Neural cell (in vitro differentiated cells): ENCODE results near the gene MAP1LC3B. TPM values are rescaled to one million over a fixed set of nuclear protein-coding genes. Genes with fewer than 3 reads are reported as not detected.

Experiments
- H2AFZ ChIP-seq: fragments of 200-600, 300-800 bp; sonication (generic), shearing (Covaris generic); 2 replicates; pipeline ENCODE4 v1.6.0; 2014; ENCODE audit warnings: low read depth, mild to moderate bottlenecking, antibody characterized with exemption, low read length, moderate library complexity
- H3F3A ChIP-seq: fragments of 200-600 bp; shearing (Covaris generic); 2 replicates; pipeline ENCODE4 v1.6.1; 2016; ENCODE audit warnings: mild to moderate bottlenecking, moderate library complexity, mixed read lengths, antibody characterized with exemption, low read length; ENCODE audit not compliant: insufficient read depth, poor library complexity, severe bottlenecking
- H3K27ac ChIP-seq: fragments of 200-600, 300-800 bp; sonication (generic), shearing (Covaris generic); 2 replicates; pipeline ENCODE4 v1.5.1; 2014; ENCODE audit warnings: mild to moderate bottlenecking, low read length, moderate library complexity
- H3K27me3 ChIP-seq: fragments of 300-800, 200-600 bp; sonication (generic), shearing (Covaris generic); 2 replicates; pipeline ENCODE4 v1.6.0; 2014; ENCODE audit warnings: mild to moderate bottlenecking, low read depth, low read length, moderate library complexity; ENCODE audit not compliant: insufficient read depth
- H3K36me3 ChIP-seq: fragments of 300-800, 200-600 bp; sonication (generic), shearing (Covaris generic); 2 replicates; pipeline ENCODE4 v1.5.1; 2014; ENCODE audit warnings: mild to moderate bottlenecking, antibody characterized with exemption, low read length, moderate library complexity; ENCODE audit not compliant: insufficient read depth
- H3K4me2 ChIP-seq: fragments of 300-800, 200-600 bp; sonication (generic), shearing (Covaris generic); 2 replicates; pipeline ENCODE4 v1.6.0; 2014; ENCODE audit warnings: mild to moderate bottlenecking, low read length
- H3K4me3 ChIP-seq: fragments of 300-800, 200-600 bp; sonication (generic), shearing (Covaris generic); 2 replicates; pipeline ENCODE4 v1.5.1; 2014; ENCODE audit warnings: mild to moderate bottlenecking, low read length, moderate library complexity
- H3K79me2 ChIP-seq: fragments of 200-600 bp; shearing (Covaris generic); replicated peaks from 2 replicates; pipeline ENCODE4 v1.6.0; 2014; ENCODE audit warnings: mild to moderate bottlenecking, low read length, moderate library complexity; ENCODE audit not compliant: insufficient read depth
- H3K9ac ChIP-seq: fragments of 300-800, 200-600 bp; sonication (generic), shearing (Covaris generic); 2 replicates; pipeline ENCODE4 v1.6.1; 2016; ENCODE audit warnings: mild to moderate bottlenecking, low read length, mixed read lengths
- H3K9me2 ChIP-seq: fragments of 200-600 bp; shearing (Covaris generic); 2 replicates; pipeline ENCODE4 v1.6.1; 2016; ENCODE audit warnings: mild to moderate bottlenecking, low read length, mixed read lengths; ENCODE audit not compliant: insufficient read depth
- H3K9me3 ChIP-seq: fragments of 200-600, 300-800 bp; sonication (generic), shearing (Covaris generic); 2 replicates; pipeline ENCODE4 v1.6.1; 2016; ENCODE audit warnings: mild to moderate bottlenecking, mixed run types, low read length, moderate library complexity, mixed read lengths
- H4K20me1 ChIP-seq: fragments of 200-600 bp; shearing (Covaris generic); 2 replicates; pipeline ENCODE4 v1.6.1; 2016; ENCODE audit warnings: mild to moderate bottlenecking, mixed run types; ENCODE audit not compliant: insufficient read depth
- CTCF ChIP-seq: fragments of 450-650 bp; IDR thresholded peaks from 2 replicates; pipeline ENCODE4 v1.5.1; 2014; ENCODE audit warnings: antibody characterized with exemption, mild to moderate bottlenecking, moderate library complexity; ENCODE audit not compliant: poor library complexity, severe bottlenecking
- EP300 ChIP-seq: fragments of 450-650 bp; conservative IDR thresholded peaks from 2 replicates; pipeline ENCODE4 v1.6.1; 2014; ENCODE audit warnings: antibody characterized with exemption, mild to moderate bottlenecking, moderate library complexity; ENCODE audit not compliant: poor library complexity, severe bottlenecking
- EZH2 ChIP-seq: fragments of 200-600, 300-800 bp; shearing (Covaris generic), sonication (generic); IDR thresholded peaks from 2 replicates; pipeline ENCODE4 v1.6.1; 2014; ENCODE audit warnings: antibody characterized with exemption, low read length, borderline replicate concordance, mild to moderate bottlenecking; ENCODE audit not compliant: insufficient read depth, poor library complexity, severe bottlenecking
- MXI1 ChIP-seq: fragments of 450-650 bp; conservative IDR thresholded peaks from 2 replicates; pipeline ENCODE4 v1.6.1; 2014; ENCODE audit warnings: antibody characterized with exemption, mild to moderate bottlenecking; ENCODE audit not compliant: poor library complexity, severe bottlenecking
- POLR2AphosphoS5 ChIP-seq: IDR thresholded peaks from 2 replicates; pipeline ENCODE4 v1.6.1; 2012
- RAD21 ChIP-seq: fragments of 450-650 bp; conservative IDR thresholded peaks from 2 replicates; pipeline ENCODE4 v1.6.1; 2014; ENCODE audit warnings: antibody characterized with exemption, mild to moderate bottlenecking, moderate library complexity
- REST ChIP-seq: IDR thresholded peaks from 2 replicates; pipeline ENCODE4 v1.6.1; 2012; ENCODE audit warnings: borderline replicate concordance
- SMC3 ChIP-seq: fragments of 450-650 bp; conservative IDR thresholded peaks from 2 replicates; pipeline ENCODE4 v1.6.1; 2014; ENCODE audit warnings: antibody characterized with exemption, mild to moderate bottlenecking, moderate library complexity; ENCODE audit not compliant: poor library complexity
- TAF1 ChIP-seq: IDR thresholded peaks from 2 replicates; pipeline ENCODE4 v1.6.1; 2012; ENCODE audit warnings: low read depth
- polyA plus RNA-seq: library from polyadenylated mRNA; depleted of rRNA; stranded (reverse); fragments of >200 nt; gene quantifications from 2 replicates; pipeline ENCODE4 v1.2.3, GENCODE V29; 2014

The MAP1LC3B gene
- polyA plus RNA-seq, 1 donor from 2014 or later: 73.1 TPM

DNA sequence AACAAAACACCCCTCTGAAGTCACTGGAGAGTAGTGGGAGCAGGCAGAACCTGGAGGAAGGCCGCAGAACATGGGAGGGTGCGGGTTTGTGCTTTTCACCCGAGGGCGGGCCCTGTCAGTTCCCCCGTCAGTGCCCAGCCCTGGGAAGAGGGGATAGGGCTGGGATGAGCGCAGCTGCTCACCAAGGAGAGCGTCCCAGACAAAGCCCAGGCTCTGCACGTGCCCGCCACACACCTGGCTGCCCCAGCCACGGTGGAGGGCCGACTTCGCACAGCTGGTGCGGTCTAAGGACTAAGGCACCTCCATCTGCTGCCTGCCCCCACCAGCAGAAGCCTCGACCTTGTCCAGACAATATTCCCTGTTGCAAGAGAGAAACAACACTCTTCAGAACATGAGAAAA is 61.2 kb downstream of the MAP1LC3B start:
- Histone ChIP-seq H4K20me1 (peaks cover 4% of the 10 kb centered on the region), H3K9me2 (no peaks in the 10 kb centered on the region), H3K9ac (no peak overlapping the region), H3K27me3 (no peaks in the 10 kb centered on the region), H3K4me3 (no peak overlapping the region), H3K36me3 (no peaks in the 10 kb centered on the region), H3K27ac (no peak overlapping the region), H3K9me3 (no peaks in the 10 kb centered on the region), H2AFZ (no peak overlapping the region), H3K79me2 (peaks cover 3% of the 10 kb centered on the region), H3F3A (no peaks in the 10 kb centered on the region), H3K4me2 (no peak overlapping the region)
- TF ChIP-seq RAD21 (no peak), REST (no peak), SMC3 (no peak), CTCF (no peak), POLR2AphosphoS5 (no peak), EP300 (no peak), EZH2 (no peak), MXI1 (no peak), TAF1 (no peak)

Other genes starting within 250 kb of the MAP1LC3B start
- gene C16orf95, start 74.9 kb upstream of the MAP1LC3B start, polyA plus RNA-seq: 2.8 and 5.9 TPM in 2 replicates
- 20.6 and 23.8 TPM in 2 replicates for gene FBXO31, start 8.6 kb upstream of the MAP1LC3B start, polyA plus RNA-seq
- 22.1 and 22.8 TPM in 2 replicates for gene ZCCHC14, start 100.7 kb downstream of the MAP1LC3B start, polyA plus RNA-seq
- 22.2 and 32.2 TPM in 2 replicates for gene JPH3, start 210.2 kb downstream of the MAP1LC3B start, polyA plus RNA-seq